HEK293T (cell line): ENCODE measurements around the gene MPPED1.

Experiments used
- ARNT ChIP-seq: fragments of 450-650 bp; IDR thresholded peaks from 2 replicates; pipeline ENCODE4 v1.6.1; 2017; ENCODE audit warnings: mild to moderate bottlenecking
- CTBP1 ChIP-seq: fragments of 450-650 bp; IDR thresholded peaks from 2 replicates; pipeline ENCODE4 v1.6.1; 2016; ENCODE audit warnings: borderline replicate concordance
- ELF4 ChIP-seq: fragments of 450-650 bp; IDR thresholded peaks from 2 replicates; pipeline ENCODE4 v1.6.1; 2017; ENCODE audit warnings: antibody characterized with exemption
- FOXA1 ChIP-seq: fragments of 450-650 bp; IDR thresholded peaks from 2 replicates; pipeline ENCODE4 v1.6.1; 2016; ENCODE audit warnings: mild to moderate bottlenecking
- FOXM1 ChIP-seq: fragments of 450-650 bp; IDR thresholded peaks from 2 replicates; pipeline ENCODE4 v1.6.1; 2017; ENCODE audit warnings: mild to moderate bottlenecking, borderline replicate concordance
- HDGF ChIP-seq: fragments of 450-650 bp; IDR thresholded peaks from 2 replicates; pipeline ENCODE4 v1.6.1; 2017; ENCODE audit warnings: antibody characterized with exemption, borderline replicate concordance
- NFRKB ChIP-seq: fragments of 450-650 bp; IDR thresholded peaks from 2 replicates; pipeline ENCODE4 v1.6.1; 2016; ENCODE audit warnings: mild to moderate bottlenecking, moderate library complexity
- SP1 ChIP-seq: fragments of 450-650 bp; IDR thresholded peaks from 2 replicates; pipeline ENCODE4 v1.6.1; 2017
- SUZ12 ChIP-seq: fragments of 450-650 bp; IDR thresholded peaks from 2 replicates; pipeline ENCODE4 v1.6.1; 2016; ENCODE audit warnings: mild to moderate bottlenecking
- TARDBP ChIP-seq: fragments of 450-650 bp; IDR thresholded peaks from 2 replicates; pipeline ENCODE4 v1.6.1; 2016
- TF ChIP-seq, protein P1 (sequence below): fragments of 450-650 bp; IDR thresholded peaks from 2 replicates; pipeline ENCODE4 v1.6.1; 2016

DNA sequence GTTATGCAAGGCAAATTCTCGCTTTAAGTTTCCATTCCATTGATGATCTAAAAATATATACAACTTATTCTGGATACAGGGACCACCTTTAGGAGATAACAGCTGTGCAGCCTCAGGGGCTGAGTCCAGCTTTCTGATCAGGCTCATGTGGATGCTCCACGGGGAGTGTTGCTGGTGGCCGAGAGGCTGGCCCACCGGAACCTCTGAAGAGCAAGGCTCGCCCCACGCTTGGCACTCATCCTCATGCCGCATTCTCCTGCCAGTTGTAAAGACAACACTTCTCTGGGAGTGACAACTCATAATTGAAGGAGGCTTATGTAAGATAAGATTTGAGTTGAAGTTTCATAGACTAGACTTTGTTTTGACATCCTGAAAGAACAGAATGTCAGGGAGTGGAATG is 123.5 kb downstream of the MPPED1 start:
- TF ChIP-seq ARNT (no peak), FOXA1 (no peak), NFRKB (no peak), TARDBP (no peak), SUZ12 (no peak), SP1 (no peak), CTBP1 (no peak), ELF4 (no peak), HDGF (no peak), FOXM1 (no peak)
- TF ChIP-seq, protein P1, sequence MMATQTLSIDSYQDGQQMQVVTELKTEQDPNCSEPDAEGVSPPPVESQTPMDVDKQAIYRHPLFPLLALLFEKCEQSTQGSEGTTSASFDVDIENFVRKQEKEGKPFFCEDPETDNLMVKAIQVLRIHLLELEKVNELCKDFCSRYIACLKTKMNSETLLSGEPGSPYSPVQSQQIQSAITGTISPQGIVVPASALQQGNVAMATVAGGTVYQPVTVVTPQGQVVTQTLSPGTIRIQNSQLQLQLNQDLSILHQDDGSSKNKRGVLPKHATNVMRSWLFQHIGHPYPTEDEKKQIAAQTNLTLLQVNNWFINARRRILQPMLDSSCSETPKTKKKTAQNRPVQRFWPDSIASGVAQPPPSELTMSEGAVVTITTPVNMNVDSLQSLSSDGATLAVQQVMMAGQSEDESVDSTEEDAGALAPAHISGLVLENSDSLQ = no peak
